Osteocyte (in vitro differentiated cells): ENCODE results near the gene RCC2. TPM values are rescaled to one million over a fixed set of nuclear protein-coding genes. Genes with fewer than 3 reads are reported as not detected.

Experiments used
- DNase-seq: peaks from one replicate; pipeline ENCODE4 v3.0.0; 2021; ENCODE audit warnings: mixed read lengths; ENCODE audit not compliant: unreplicated experiment; ENCODE audit errors: extremely low spot score
- H3K27ac Mint-ChIP-seq: one replicate; pipeline ENCODE4 v1.8.0; 2021; ENCODE audit warnings: mild to moderate bottlenecking, mixed read lengths; ENCODE audit not compliant: unreplicated experiment
- H3K27me3 Mint-ChIP-seq: one replicate; pipeline ENCODE4 v1.8.0; 2021; ENCODE audit warnings: mixed read lengths; ENCODE audit not compliant: unreplicated experiment
- H3K36me3 Mint-ChIP-seq: one replicate; pipeline ENCODE4 v1.8.0; 2021; ENCODE audit warnings: mixed read lengths; ENCODE audit not compliant: unreplicated experiment
- H3K4me1 Mint-ChIP-seq: one replicate; pipeline ENCODE4 v1.8.0; 2021; ENCODE audit warnings: mixed read lengths; ENCODE audit not compliant: unreplicated experiment
- H3K4me3 Mint-ChIP-seq: one replicate; pipeline ENCODE4 v1.8.0; 2021; ENCODE audit warnings: mild to moderate bottlenecking, moderate library complexity, mixed read lengths; ENCODE audit not compliant: unreplicated experiment
- H3K9me3 Mint-ChIP-seq: one replicate; pipeline ENCODE4 v1.8.0; 2021; ENCODE audit warnings: mixed read lengths; ENCODE audit not compliant: unreplicated experiment
- CTCF ChIP-seq: fragments of 200-600 bp; sonication (generic); IDR thresholded peaks from 2 replicates; pipeline ENCODE4 v1.5.0; 2021; ENCODE audit warnings: antibody characterized with exemption, mild to moderate bottlenecking, moderate library complexity
- total RNA-seq: library from RNA; stranded (reverse); gene quantifications from 2 replicates; pipeline ENCODE4 v1.2.1, GENCODE V29; 2021

Gene RCC2
- total RNA-seq, 1 donor from 2014 or later: 102 TPM

GRCh38 chr1:17420391-17420918 lies 19.0 kb downstream of the RCC2 start:
- DNase-seq: no peak
- Mint-ChIP-seq H3K36me3 (peaks cover 58% of the 10 kb centered on the region), H3K27me3 (no peaks in the 10 kb centered on the region), H3K4me1 (peaks cover 4% of the 10 kb centered on the region), H3K4me3 (no peak overlapping the region), H3K9me3 (no peaks in the 10 kb centered on the region), H3K27ac (no peak overlapping the region)
- TF ChIP-seq CTCF: no peak

- Mint-ChIP-seq H3K4me1 (peaks cover 4% of the 10 kb centered on the region), H3K36me3 (peaks cover 56% of the 10 kb centered on the region), H3K9me3 (no peaks in the 10 kb centered on the region), H3K4me3 (no peak overlapping the region), H3K27me3 (no peaks in the 10 kb centered on the region), H3K27ac (no peak overlapping the region)
- peak; percentile 99 for TF ChIP-seq CTCF
- DNase-seq: peak; percentile 89
These were observed 19.7 kb downstream of the RCC2 start for GRCh38 chr1:17419626-17420328.

GRCh38 chr1:17416389-17416788 lies 23.1 kb downstream of the RCC2 start:
- no peaks in the 10 kb centered on the region for H3K27me3 Mint-ChIP-seq
- TF ChIP-seq CTCF: no peak
- H3K4me1 Mint-ChIP-seq: peaks cover 4% of the 10 kb centered on the region
- H3K36me3 Mint-ChIP-seq: peaks cover 55% of the 10 kb centered on the region
- no peak overlapping the region for H3K4me3 Mint-ChIP-seq
- no peak overlapping the region for H3K27ac Mint-ChIP-seq
- H3K9me3 Mint-ChIP-seq: no peaks in the 10 kb centered on the region
- DNase-seq: no peak

GRCh38 chr1:17414022-17414421 lies 25.5 kb downstream of the RCC2 start:
- Mint-ChIP-seq H3K27me3 (no peaks in the 10 kb centered on the region), H3K36me3 (peaks cover 60% of the 10 kb centered on the region), H3K4me1 (no peaks in the 10 kb centered on the region), H3K9me3 (no peaks in the 10 kb centered on the region), H3K27ac (no peak overlapping the region), H3K4me3 (no peak overlapping the region)
- no peak for DNase-seq
- TF ChIP-seq CTCF: no peak

- H3K4me1 Mint-ChIP-seq: peaks cover 2% of the 10 kb centered on the region
- H3K9me3 Mint-ChIP-seq: no peaks in the 10 kb centered on the region
These were observed 27.2 kb downstream of the RCC2 start for GRCh38 chr1:17412093-17412870.

More at GRCh38 chr1:17412093-17412870, 27.2 kb downstream of the RCC2 start:
- peaks cover 68% of the 10 kb centered on the region for H3K36me3 Mint-ChIP-seq
- H3K27ac Mint-ChIP-seq: no peak overlapping the region
- TF ChIP-seq CTCF: no peak
- H3K4me3 Mint-ChIP-seq: no peak overlapping the region
- no peaks in the 10 kb centered on the region for H3K27me3 Mint-ChIP-seq
- DNase-seq: no peak
